ENCODE results near the gene ZFYVE16.

DNA sequence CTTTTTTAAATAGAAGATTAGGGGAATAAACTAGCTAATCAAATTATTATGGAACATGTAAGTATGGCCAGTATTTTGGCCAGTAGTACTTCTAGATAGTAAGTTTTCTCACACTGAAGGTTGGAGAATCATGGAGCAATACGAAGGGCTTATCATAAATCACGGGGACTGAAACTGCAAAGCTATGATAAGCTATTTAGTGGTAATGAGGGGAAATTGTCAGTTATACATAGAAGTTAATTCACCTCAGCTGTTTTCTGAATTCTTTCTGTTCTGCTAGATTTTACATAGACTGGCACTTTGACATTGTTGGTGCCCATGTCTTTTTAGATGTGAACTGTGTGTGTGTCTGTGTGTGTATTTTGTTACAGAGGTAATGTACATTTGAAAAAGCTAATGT lies 45.5 kb downstream of the ZFYVE16 start:
- TF ChIP-seq, protein P1, sequence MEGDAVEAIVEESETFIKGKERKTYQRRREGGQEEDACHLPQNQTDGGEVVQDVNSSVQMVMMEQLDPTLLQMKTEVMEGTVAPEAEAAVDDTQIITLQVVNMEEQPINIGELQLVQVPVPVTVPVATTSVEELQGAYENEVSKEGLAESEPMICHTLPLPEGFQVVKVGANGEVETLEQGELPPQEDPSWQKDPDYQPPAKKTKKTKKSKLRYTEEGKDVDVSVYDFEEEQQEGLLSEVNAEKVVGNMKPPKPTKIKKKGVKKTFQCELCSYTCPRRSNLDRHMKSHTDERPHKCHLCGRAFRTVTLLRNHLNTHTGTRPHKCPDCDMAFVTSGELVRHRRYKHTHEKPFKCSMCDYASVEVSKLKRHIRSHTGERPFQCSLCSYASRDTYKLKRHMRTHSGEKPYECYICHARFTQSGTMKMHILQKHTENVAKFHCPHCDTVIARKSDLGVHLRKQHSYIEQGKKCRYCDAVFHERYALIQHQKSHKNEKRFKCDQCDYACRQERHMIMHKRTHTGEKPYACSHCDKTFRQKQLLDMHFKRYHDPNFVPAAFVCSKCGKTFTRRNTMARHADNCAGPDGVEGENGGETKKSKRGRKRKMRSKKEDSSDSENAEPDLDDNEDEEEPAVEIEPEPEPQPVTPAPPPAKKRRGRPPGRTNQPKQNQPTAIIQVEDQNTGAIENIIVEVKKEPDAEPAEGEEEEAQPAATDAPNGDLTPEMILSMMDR (IDR thresholded peaks at IDR 0.05) = no peak
- TF ChIP-seq POLR2A (IDR thresholded peaks at IDR 0.05) = no peak

Data from Peyer's patch (tissue), 4 donors.